ENCODE data around the gene KIAA0319L.
A peak's percentile ranks its signal among the peaks of the same experiment; 100 is the strongest.

KIAA0319L gene

DNA sequence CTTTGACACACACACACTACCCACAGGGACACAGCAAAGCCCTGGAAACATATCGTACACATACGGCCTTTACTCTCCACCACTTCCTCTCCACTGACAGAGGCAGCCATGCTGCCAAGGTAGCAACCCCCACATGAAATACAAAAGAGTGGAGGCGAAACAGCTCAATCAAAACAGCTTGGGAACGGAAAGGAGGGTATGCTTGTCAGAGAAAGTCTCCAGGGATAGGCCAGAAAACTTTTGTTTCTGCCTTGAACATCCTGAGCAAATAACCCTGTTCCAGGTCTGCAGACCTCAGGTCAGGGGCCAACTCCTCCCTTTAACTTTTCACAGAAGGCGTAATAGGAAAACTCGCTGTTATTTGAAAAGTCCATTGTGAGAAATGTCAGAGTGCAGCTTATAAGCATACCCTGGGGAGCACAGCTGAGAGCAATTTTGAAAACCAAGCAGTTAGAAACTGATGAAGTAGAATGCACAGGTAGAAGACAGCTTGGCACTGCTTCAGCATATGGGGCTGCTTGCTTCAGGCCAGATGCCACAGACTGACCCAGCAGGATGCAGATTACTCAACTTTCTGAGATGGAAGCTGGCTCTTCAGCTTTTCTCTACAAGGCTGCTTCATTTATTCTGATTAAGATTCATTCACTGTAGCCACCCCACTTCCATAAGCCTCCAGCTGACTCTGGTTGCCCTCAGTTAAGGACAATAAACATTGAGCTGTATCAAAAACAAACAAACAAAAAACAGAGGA, 18.0 kb downstream of the KIAA0319L start:
- DNase-seq (ENCODE audit: low read depth in 1 of 2, low spot score in 1 of 2), result no peak

DNA sequence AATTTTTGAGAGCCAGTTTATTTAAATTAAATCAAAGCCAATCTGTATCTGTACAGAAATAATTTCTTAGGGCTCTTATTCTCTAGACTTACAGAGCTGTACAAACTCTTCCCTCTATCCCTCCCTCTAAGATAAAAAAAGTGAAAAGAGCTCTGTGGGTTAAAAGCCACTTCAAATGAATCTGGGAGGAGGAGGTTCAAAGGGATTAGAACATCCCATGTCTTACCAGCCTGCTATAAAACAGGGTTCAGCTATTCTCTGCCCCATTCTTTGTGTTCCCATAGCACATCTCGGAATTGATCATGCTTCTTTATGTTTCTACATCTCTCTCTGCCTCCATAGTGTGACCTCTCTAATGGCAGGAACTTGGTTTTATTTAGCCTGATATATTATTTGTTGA, 19.4 kb downstream of the KIAA0319L start:
- DNase-seq (ENCODE audit: low read depth in 1 of 2, low spot score in 1 of 2), result no peak

DNA sequence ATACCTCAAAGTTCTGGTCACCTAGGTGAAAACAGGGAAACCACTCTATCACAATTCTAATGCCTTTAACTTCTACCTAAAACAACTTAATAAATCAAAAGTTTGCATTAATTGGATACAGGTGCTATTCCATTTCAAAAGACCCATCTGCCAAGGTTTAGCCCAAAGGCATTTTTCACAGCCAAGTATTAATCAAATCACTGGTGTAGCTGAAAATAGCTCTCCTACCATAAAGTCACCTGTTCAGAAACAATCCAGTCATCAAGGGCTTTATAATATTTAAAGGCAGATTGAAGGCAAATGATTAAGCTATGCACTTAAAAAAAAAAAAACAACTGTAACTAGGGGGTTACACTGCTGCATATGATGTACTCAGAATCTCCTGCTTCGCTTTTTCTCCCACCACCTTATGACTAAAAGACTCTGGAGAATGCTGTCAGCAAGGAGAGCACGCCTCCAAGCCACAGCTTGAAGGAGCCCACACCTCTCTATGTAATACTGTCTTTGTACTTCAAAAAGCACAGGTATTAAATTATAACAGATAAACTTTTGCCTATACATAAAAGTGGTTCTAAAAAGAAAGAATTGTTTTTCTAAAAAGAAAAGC, 20.5 kb downstream of the KIAA0319L start:
- no peak for DNase-seq (ENCODE audit: low read depth in 1 of 2, low spot score in 1 of 2)

DNA sequence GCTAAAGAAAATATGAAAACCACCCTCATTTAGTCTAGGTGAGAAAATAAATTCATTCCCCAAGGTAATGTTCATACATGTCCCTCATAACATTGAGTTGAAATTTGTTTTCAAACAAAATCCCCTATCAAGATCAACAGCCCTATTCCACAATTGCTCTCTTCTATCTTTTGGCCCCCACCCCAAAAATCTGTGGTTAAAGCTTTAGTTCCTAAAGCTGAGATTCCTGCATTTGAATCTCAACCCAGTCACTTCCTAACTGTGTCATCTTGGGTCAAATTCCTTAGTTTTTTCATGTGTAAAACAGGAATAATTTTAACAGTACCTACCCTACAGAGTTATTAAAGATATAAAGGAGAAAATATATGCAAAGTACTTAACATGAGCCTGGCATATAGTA, 22.0 kb downstream of the KIAA0319L start:
- no peak for DNase-seq (ENCODE audit: low read depth in 1 of 2, low spot score in 1 of 2)

DNA sequence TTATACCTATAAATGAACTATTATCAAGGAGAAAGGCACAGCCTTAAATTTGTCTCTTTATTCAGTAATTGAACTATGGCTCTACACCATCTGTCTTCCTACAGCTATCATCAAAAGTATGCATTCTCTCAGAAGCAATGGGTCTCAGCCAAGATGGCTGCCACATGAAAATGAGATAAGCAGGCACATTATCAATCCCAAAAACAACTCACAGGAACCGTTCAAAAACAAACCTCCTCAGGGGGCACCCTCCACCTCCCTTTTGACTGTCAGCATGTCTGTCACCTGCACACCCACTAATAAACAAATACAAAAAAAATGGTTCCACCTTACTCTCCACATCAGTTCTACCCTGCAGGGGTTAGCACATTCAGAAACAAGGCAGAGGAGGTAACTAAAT, 23.6 kb downstream of the KIAA0319L start:
- DNase-seq (ENCODE audit: low read depth in 1 of 2, low spot score in 1 of 2), result no peak

DNA sequence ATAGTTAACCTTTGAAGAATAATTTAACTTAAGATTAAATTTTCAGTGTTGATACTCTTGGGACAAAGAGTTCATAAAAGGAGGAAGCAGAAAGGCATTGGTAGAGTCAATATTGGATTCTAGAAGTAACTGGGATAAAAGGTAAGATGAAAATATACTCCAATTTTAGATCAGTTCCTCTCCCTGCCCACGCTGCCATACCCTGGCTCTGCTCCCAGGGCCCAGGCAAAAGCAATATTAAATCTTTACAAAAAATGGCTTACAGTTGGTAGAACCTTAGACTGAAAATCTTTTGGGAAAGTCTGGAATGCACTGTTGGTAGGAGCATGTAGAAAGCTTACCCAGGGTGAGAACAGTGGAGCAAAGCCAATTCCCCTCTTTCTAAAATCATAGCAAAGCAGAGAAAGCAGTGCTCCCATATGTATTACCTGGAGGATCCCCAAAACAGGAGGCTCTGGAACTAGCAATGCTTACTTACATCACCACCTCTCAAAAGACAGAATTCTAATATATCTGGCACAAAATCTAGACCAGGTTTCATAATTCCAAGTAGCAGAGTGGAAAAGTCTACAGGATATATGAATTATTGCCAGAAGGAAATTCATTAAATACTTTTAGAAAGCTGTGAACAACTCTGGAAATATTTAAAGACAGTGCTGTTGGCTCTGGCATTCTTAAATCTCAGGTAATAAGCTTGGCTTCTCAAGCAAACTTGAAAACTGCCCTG, 24.5 kb downstream of the KIAA0319L start:
- no peak for DNase-seq (ENCODE audit: low read depth in 1 of 2, low spot score in 1 of 2)

DNA sequence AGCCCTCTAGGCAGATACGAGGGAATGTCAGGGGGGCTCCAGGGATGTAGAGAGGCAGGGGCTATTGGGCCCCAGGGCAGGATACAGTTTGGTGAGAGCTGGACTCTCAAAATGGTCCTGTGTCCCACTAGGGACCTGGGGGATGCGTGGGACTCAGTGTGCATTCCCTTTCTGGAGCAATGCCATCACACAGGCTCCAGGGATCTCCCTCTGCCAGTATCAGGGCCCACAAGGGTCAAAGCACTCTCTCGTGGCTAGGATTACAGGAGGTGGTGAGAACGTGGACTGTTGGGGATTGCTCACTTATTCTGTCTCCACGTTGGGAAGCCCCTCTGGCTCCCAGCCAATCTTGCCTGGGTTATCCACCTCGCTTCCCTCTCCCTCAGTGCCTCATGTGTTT, 25.8 kb downstream of the KIAA0319L start:
- DNase-seq (ENCODE audit: low read depth in 1 of 2, low spot score in 1 of 2), result no peak

DNA sequence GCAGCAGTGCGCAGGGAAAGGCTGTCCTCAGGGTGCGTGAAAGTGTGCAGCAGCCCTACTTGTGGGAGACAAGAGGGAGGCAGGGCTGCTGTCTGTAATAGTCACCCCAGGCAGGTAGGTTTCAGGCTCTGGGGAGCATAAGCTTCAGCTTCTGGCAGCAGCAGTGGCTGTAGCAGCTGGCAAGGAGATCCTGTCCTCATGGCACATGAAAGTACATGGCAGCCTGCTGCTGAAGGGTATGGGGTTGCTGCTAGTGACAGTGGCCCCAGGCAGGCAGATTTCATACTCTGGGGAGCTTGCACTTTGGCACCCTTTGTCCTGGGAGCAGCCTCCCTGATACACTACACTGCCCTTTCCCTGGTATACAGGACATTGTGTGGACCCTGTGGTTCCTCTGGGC, 26.3 kb downstream of the KIAA0319L start:
- DNase-seq (ENCODE audit: low read depth in 1 of 2, low spot score in 1 of 2), result no peak

DNA sequence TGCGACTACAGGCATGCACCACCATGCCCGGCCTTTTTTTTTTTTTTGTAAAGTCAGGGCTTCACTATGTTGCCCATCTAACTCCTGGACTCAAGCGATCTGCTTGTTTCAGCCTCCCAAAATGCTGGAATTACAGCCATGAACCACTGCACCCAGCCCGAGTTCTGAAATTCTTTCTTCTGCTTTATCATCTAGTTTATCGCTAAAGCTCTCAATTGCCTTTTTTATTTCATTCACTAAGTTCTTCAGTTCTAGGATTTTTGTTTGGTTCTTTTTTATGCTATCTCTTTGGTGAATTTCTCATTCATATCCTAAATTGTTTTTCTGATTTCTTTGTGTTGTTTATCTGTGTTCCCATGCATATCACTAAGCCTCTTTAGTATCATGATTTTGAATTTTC, 27.0 kb downstream of the KIAA0319L start:
- DNase-seq (ENCODE audit: low read depth in 1 of 2, low spot score in 1 of 2), result no peak

DNA sequence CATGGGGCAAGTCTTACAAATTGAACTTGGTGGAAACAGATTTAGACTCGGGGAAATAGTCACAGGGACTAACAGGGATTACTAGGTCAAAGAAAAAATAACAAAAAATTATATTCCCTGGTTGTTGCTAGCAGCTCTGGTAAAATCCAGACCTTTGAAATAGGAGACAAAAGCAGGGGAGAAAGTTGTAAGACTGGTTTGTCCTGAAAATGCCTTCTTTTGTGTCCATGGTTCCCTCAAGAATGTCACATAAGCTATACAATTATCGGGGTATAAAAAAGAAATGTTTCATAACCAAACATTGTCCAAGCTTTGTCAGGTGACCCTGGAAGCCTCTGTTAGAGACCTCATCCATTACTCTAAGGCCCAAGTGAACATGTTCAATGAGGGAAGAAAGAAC, 33.1 kb downstream of the KIAA0319L start:
- DNase-seq (ENCODE audit: low read depth in 1 of 2, low spot score in 1 of 2), result no peak

DNA sequence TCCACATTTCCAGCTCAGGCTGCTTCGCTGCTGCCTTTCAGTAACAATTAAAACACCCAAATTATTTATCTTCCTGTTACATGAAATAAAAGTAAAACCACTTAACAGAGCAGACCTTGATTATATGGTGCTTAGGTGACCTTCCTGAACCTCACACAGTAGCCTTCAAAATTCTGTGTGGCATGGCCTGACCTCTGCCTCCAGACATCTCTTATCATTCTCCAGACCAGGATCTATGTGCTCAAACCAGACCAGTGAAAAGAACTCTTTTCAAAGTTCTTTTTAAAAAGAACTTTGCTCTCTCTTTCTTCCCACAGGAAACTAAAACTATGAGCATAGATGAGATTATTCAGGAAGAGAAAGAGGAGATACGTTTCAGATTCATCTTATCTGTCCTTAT, 37.8 kb downstream of the KIAA0319L start:
- DNase-seq (ENCODE audit: low read depth in 1 of 2, low spot score in 1 of 2), result no peak

DNA sequence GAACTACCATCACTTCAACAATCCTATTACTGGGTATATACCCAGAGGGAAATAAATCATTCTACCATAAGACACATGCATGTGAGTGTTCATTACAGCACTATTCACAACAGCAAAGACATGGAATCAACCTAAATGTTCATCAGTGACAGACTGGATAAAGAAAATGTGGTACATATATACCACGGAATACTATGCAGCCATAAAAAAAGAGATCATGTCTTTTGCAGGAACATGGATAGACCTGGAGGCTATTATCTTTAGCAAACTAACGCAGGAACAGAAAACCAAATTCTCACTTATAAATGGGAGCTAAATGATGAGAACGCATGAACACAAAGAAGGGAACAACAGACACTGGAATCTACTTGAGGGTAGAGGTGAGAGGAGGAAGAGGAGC, 39.0 kb downstream of the KIAA0319L start:
- no peak for DNase-seq (ENCODE audit: low read depth in 1 of 2, low spot score in 1 of 2)

DNA sequence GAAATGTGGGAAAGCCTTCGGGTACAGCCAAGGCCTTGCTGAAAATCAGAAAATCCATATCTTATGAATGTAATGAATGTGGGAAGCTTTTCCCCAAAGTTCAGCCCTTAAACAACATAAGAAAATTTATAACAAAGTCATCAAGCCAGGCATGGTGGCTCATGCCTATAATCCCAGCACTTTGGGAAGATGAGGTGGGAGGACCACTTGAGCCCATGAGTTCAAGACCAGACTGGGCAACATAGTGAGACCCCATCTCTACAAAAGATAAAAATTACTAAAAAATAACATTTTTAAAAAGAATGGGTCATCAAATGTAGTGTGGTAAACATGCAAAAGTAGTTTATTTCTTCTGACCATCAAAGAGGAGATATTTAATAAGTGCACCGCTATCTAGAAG, 45.9 kb downstream of the KIAA0319L start:
- no peak for DNase-seq (ENCODE audit: low read depth in 1 of 2, low spot score in 1 of 2)

DNA sequence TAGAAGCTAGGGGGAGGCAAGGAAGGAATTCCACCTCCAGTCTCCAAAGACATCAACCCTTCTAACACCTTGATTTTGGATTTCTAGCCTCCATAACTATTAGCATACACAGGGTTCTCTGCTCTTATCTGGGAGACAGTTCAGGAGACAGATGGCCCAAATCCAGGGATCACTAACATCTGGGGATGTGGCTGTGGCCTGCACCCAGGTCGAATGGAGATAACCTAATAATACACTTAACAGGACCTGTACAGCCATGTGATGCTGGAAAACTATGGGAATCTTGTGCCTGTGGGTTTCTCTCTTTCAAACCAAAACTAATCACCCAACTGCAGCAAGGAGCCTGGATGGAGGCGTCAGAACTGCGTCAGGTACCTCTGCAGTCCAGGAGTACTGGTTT, 47.6 kb downstream of the KIAA0319L start:
- DNase-seq (ENCODE audit: low read depth in 1 of 2, low spot score in 1 of 2), result no peak

DNA sequence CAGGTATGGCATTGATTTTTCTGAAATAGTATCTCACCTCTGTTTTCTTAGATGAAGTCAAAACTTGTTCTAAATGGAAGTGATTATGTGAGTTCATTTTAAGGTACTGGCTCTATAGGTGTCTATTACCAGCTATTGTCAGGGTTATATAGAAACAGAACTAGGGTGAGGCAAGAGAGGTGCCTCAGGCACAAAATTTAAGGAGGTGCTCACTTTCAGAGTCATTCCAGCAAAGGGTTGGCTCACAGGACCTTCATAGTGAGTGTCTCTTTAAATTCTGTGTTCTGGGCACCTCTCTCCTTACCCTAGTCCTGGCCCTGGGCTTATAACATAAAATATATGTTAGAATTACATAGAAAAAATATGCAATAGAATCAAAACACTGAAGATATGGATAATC, 49.3 kb downstream of the KIAA0319L start:
- no peak for DNase-seq (ENCODE audit: low read depth in 1 of 2, low spot score in 1 of 2)

DNA sequence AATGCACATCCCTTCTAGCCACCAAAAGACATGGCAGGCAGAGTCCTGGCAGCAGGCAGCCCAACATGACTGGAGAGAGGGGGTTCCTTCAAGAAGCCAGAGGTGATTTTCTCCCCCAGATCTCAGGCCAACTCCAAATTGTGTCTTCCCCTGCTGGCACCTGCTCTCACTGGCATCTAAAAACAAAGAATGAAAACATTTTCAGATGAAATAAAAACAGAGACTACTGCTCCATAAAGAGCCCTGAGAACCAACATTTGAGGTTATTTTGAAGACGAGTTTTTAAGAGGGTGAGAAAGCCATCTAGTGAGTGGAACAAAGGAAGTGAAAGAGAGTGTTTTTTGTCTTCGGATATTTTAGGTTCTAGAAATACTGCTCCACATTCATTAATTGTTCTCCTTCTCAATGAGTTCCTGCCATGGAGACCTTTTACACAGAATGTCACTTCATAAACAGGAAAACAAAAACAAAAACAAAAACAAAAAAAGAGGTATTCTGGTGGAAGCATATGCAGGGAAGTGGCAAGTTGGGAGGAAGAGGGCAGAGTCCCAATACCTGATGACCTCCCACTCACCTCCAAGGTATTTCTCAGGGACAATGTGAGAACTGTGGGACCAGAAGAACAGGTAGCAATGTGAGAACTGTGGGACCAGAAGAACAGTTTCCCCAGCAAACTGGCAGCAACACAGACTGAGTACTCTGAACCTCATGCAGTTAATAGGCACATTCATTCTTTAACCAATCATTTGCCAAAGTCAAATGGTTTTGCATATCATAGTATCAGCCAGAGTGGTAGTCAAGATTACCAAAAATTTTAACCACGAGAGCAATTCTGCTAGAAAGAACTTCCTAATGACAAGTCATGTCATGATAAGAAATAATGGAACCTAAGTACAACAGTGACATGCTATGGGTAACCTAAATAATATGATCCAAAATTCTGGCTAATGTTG, 50.0 kb downstream of the KIAA0319L start:
- no peak for DNase-seq (ENCODE audit: low read depth in 1 of 2, low spot score in 1 of 2)

DNA sequence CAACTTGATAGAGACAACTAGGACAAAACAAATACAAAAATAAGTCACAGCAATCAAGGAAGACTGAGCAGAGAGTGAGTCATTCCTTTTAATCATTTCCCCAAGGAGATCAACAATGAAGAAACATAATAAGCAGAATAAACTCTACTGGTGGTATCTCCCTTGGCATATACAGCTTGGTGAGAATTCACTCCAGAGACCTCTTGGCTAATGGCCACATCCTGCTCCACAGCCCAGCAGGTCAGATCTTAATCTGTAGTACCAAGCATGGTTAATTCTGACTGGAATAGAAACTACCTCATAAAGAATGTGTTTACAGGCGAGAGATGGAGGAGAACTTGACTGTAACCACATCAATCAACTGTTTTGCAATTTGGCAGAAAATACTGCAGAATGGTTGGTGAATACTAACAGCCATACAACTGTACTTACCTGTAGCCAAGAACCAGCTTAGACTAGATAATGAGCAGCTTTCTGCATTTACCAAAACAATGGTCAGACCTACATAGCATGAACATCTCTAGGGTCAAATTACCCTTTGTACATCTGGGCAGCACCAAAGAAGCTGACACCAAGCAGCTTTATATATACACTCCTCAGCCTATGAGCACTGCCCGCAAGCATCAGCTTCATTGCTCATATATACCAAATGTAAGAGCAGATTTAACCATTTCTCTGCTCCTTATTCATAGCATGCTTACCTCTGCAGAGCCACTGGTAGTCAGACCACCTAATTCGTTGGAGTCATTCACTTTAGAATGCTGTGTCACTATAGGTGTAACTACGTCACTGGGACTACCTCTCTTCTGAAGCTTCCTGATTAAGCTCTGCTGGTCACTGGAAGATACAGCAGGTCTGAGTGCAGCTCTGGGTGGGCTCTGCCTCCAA, 51.0 kb downstream of the KIAA0319L start:
- peak in 1 of 2 donors; percentile 10 for DNase-seq (ENCODE audit: low read depth in 1 of 2, low spot score in 1 of 2)

DNA sequence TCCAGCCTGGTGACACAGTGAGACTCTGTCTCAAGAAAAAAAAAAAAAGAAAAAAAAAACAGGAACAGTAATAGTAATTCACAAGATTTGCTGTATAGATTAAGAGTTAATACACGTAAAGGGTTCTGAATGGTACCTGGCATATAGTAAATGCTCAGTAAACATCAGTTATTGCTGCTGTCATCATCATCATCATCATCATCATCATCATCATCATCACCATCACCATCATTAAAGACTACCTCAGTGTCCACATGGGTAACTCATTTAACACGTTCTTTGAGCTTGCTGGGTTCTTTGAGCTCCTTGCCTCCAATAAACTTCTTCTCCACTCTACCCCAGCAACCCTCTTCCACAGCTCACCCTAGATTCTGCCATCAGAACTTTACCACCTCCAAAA, 55.0 kb downstream of the KIAA0319L start:
- no peak for DNase-seq (ENCODE audit: low read depth in 1 of 2, low spot score in 1 of 2)

DNA sequence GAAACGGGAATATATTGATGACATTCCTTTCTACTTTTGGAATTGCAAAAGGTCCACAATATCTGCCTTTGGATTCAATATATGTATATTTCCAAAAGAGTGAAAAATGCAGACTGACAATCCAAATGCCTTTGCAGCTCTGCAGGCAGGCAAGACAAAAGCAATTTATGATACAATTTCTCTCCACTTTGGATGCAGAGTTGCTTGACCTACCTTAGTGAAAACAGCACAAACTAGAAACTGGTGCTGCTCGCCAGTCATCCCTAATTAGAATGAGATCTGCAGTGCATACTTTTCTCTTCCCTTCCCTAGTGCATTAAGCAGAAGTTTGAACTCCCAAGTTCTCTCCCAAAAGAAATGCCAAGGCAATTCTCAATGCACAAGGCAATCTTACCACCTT, 56.8 kb downstream of the KIAA0319L start:
- DNase-seq (ENCODE audit: low read depth in 1 of 2, low spot score in 1 of 2), result no peak

DNA sequence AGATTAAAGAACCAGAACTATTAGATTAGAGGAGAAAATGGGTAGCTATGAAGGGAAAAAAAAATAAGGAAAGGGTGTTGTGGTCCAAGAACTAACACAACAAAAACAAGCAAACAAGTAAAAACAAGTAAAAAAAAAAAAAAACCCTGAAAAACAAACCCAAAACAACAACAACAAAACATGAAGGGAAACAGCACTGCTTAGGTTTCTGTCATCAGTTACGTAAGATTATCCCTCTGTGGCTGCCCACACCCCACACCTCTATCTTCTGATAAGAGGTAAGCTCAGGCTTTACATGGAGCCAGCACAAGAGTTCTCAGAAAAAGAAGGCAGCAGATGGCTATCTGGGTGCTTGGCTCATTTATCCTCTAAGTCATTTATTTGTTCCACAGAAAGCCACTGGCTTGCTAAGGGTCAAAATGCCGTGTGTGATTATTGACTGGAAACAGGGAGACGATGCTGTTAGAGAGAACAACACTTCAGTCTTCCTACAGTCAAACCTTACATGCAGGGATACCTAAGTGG, 57.5 kb downstream of the KIAA0319L start:
- no peak for DNase-seq (ENCODE audit: low read depth in 1 of 2, low spot score in 1 of 2)

Measured in activated CD4-positive, alpha-beta T cell treated with anti-CD3 and anti-CD28 coated beads, Interleukin-2, amount 50 U/mL, for 24 hours (primary cell).